Islet of Langerhans (tissue), 1 donor: Measurements from ENCODE around the gene RNF5.
"Not testable (repeated sequence)": the region's sequence is repeated elsewhere in the genome, so short reads cannot be mapped to it uniquely, and the experiment has no call there.

ENCODE experiments used
- FAIRE-seq: peaks from one replicate; lab custom pipeline; 2011; peaks lifted over from hg19 to GRCh38; lab: Jason Lieb, UNC

RNF5 gene

DNA sequence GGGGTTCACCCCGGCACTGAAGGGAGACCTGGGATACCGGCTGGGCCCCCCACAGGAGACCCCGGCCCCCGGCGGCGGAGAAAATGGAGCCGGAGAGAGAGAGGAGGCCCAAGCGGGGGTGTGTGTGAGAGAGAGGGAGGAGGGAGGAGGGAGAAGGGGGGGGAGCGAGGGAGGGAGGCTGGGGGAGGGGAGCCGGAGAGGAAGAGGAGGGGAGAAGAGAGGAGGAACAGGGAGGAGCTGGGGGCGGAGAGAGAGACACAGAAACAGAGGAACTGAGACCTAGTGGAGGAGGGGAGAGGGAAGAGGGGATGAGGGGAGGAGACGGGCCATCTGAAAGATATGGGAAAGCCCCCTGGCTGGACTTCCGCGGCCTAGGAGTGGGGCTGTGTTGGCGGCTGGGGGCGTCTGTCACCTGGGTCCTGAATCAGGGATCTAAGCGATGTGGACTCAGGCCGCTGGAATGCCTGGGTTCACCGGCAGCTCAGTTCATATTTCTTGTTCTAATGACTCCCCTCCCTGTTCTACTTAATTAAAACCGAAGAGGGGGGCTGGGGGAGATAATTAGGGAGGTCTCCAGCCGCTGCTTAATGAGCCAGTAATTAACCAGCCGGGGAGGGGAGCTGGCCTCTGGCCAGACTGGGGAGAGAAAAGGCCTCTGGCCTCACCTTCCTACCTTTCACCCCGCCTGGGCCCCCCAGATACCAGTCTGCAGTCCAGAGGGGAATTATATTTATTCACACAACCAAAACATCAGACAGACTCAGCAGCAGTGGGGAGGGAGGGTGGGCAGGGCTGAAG is 12.0 kb downstream of the RNF5 start, which contains the start of gene PBX2:
TSS of gene PBX2 (minus strand) at position 149 of the 798 bp plus-strand sequence. CDS start 287 bp downstream, outside the sequence.
- FAIRE-seq: no peak

DNA sequence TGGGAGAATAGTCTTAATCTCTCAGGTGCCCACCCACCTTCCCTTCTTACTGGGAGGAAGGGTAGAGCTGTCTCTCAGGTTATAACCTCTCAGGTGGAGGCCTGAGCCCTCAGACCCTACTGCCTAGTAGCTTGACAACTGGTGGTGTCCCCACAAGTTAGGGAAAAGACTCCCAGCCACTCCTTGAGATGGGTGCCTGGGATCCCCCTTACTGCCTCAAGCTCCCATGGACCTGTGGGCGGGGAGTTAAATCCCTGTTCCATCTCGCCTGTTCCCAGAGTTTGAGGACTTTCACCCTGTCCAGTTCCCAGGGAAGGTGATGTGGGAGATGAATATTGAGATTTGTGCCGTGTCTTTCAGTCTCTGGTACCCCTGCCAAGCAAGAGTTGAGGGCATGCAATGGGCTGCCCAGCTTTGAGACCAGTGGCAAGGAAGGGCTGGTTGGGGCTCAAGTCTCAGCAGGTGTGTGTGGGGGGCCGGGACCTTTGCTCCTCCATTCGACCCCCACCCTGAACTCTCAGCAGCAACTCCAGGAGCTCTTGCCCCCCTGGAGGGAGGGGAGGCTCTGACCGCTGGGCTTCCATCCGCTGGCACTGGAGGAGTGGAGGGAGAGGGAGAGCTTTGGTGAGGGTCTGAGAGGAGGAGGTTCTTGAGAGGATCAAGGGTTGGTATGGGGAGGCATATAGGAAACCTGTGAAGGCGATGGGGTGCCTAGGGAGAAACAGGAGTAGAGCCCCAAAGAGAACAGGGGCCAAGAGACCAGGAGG is 12.9 kb downstream of the RNF5 start:
- no peak for FAIRE-seq

DNA sequence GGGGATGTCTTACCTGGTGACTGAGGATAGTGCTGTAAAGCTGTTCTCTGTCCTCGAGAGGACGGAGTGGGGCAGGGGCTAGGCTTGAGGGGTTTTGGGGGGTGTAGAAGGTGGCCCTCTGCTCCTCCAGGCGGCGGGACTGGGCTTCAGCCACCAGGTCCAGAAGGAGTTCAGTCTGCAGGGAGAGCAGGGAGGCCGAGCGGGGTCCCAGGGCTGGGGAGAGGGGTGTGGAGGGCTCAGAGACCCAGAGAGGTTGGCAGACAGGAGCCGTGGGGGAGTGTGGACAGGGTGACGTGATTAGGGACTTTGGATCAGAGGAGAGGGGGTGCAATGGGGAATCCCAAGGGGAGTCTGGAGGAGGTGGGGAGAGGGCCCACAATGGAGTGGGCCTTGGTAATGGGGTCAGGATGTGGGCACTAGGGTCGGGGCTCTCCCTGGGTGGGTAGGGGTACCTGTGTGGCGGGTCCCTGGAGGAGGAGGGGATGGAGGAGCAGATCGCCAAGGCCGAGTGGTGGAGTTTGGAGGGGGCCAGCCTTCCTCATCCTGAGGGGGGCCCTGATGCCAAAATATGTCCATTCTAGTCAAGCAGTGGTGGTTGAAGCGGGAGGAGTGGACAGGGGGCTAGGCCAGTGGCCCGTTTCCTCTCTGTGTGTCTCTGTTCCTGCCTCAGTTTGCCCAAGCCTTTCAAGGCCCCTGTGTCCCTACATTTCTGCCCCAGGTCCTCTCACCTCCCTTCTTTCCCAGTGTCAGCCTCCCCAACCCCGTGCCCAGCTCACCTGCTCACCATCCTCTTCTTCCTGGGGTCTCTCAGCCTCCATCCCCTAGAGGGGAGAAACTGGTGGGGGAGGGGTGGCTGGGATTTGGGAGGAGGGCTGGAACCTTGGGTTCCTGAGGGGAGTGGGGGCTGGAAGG is 13.7 kb downstream of the RNF5 start:
- no peak for FAIRE-seq

GRCh38 chr6:32192608-32193039 is 14.4 kb downstream of the RNF5 start, which contains the start of gene GPSM3:
Gene GPSM3 (minus strand): TSS chr6:32192643. CDS start chr6:32192513, 130 bp downstream.
- FAIRE-seq: no peak

GRCh38 chr6:32193096-32193495 is 14.9 kb downstream of the RNF5 start:
- not testable (repeated sequence) for FAIRE-seq

DNA sequence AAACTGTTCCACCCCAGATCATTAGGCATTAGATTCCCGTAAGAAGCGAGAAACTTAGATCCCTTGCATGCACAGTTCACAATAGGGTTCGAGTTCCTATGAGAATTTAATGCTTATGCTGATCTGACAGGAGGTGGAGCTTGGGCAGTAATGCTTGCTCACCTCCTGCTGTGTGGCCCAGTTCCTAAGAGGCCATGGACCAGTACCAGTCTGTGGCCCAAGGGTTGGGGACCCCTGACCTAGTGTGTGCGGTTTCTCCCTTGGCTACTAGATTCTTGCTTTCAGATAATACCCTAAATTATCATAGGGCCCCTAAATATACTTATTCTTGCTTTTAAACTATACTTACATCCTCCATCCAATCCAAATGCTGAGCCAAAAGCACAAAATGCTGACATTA is 16.2 kb downstream of the RNF5 start:
- no peak for FAIRE-seq

DNA sequence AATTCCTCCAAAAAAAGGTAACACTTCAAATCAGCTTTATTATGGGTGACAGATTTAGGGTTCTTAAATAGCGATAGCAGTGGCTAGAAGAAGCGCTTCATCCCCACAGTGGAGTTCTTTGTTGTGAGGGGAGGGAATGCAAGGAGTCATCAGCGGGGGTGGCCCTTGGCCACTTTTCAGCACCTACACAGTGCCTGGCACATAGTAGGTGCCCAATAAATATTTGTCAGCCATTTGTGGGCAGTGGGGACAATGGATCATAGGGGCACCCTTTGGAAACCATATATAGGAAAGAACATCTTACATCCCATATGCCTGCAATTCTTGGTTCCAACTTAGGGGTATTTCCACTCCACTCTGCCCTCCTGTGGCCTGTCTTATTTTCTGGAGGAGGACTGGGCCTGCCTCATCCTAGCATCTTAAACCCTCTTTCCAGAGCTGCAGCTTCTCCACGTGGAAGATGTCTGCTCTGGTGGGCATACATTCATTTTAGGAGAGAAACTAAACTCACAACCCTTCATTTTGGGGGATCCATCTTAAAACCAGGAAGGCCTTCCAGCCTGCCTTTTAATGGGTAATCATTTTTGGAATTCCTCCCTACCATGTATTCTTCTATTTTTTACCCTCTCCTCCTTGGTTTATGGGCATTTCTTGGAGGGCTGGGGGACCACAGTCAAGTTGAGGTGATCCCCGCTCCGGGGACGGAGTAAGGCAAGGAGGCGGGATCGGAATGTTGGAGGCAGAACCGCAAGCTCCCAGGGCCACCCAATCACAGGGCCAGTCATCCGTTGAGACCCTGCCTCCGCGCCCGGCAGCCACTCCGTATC is 16.8 kb downstream of the RNF5 start:
- no peak for FAIRE-seq

DNA sequence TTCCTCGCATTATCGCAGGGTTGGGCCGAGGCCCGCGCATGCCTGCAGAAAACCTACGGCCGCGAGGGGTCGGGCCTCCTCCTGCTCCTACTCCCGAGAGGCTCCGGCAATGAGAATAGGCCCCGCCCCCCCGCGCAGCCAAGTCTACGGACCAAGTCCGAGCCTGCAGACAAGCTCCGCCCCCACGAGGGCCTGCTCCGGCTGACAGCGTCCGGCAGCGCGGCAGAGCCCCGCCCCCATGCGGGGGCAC is 17.4 kb downstream of the RNF5 start:
- FAIRE-seq: no peak

DNA sequence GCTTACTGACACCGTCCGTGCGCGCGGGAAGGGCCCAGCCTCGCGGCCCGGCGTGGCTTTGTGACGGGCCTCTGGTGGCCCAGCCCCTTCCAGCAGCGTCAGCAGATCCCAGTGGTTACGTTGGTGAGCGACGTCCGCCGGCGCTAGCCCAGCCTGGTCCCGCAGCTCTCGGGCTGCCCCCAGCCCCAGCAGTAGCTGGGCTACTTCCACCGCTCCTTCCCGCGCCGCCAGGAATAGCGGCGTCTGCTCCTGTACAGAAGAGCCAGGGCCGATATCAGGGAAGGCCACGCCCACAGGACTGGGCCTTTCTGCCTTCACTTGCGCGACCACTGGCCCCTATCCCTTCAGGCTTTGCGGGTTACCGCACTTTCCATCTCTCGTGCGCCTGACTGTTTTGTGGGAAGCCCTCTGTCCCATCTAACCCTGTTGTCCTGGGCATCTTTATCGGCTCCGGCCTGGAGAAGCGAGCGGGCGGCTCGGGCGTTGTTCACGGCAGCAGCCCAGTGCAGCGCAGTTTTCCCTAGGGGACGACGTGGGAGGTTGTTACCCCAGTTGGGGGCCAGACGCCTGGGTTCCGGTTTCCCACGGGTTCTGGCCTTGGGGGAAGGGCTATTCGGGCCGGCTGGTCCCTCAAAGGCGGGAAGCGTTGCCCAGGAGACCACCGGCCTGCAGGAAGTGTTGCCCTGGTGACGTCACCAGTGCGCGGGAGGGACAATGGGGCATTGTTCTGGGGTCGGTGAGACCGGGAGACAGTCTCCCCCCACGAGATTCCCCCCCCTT is 17.9 kb downstream of the RNF5 start:
- FAIRE-seq: no peak

DNA sequence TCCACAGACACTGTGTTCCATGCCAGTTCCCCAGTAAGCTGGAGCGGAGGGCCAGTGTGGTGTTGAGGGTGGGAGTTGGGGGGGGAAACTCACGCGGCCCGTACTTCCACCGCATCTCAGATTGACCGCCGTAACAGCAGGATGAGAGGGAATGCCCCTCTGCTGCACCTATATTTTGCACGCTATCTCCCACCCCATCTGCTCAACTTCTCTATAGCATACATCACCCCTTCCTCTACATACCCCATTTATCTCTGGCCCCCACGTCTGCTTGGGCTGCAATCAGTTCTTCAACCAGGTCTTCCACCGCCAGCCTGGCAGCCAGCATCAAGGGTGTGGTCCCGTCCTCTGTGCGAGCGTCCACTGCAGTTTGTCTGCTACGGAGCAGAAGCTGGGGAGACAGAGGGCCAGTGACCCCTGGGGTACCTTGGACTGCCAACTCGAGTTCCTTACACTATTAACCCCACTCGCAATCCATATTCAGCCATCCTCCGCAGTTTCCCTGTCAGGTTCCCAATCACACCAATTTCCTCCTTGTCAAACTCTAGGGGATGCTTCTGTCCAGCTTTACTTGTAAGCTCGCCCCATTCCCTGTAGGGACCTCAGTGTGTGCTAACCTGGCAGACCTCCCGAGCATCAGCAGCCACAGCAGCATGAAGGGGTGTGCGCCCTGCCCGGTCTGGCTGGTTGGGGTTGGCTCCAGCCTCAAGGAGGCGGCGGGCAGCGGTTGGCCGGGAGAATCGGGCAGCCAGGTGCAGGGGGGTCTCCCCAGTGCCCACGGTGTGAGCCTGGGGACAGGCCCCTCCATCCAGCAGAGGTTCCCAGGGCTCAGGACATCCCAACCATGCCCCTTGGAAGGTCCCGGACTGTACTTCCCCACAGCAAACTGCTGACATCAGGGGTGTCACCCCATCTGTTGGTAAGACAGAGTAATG is 18.7 kb downstream of the RNF5 start:
- no peak for FAIRE-seq

GRCh38 chr6:32198345-32198696 is 20.1 kb downstream of the RNF5 start:
- no peak for FAIRE-seq

- no peak for FAIRE-seq
Measured at GRCh38 chr6:32198866-32199265, 20.7 kb downstream of the RNF5 start.

- FAIRE-seq: no peak
Measured at GRCh38 chr6:32200711-32201475, 22.7 kb downstream of the RNF5 start.

- no peak for FAIRE-seq
Measured at GRCh38 chr6:32202186-32202585, 24.0 kb downstream of the RNF5 start.

DNA sequence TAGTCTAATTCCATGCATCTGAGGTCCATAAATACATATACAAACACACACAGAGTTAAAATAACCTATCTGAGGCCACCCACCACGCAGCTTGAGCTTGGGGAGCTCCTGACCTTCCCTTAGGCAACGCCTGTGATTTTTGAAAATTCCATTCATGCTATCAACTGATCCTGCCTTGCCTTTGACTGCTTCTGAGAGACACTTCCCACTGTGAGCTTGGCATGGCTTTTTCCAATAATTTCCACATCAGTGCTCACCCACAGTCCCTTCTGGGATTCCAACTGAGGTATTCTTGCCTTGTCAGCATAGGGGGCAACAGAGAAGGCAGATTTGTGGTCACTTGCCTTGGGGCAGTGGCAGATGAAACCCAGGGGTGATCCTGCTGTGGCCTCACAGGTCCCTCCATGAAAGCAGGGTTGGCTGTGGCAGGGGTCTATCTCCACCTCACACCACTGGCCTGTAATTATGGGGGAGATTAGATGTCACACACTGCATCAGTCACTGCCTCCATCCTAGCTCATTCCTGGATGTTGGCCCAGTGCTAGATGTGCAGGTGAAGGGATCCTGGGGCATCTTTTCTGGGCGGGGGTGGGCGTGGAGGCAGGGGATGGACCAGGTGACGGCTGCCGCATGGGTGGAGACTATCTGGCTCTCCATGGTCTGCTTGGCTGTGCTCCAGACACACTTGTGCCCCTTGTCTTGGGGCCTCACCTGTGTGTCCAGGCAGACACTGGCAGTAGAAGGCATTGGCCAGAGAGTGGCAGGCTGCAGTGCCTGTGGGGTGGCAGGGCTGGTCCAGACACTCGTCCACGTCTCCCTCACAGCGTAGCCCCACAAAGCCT is 25.4 kb downstream of the RNF5 start:
- FAIRE-seq: no peak

GRCh38 chr6:32204268-32204715 is 26.1 kb downstream of the RNF5 start:
- FAIRE-seq: no peak

- no peak for FAIRE-seq
Measured at GRCh38 chr6:32208996-32209395, 30.8 kb downstream of the RNF5 start.

- FAIRE-seq: no peak
Measured at GRCh38 chr6:32210191-32210601, 32.0 kb downstream of the RNF5 start.
